Right atrium auricular region (tissue), 2 donors: ENCODE data around the gene PGBD4. TPM values are rescaled to one million over a fixed set of nuclear protein-coding genes. Genes with fewer than 3 reads are reported as not detected.
"Not testable (repeated sequence)": the region's sequence is repeated elsewhere in the genome, so short reads cannot be mapped to it uniquely, and the experiment has no call there.

Experiments
- DNase-seq: peaks from one replicate; pipeline ENCODE4 v3.0.0-alpha.2; 2019; ENCODE audit warnings: low spot score
- H3K27ac ChIP-seq, 2 donors: fragments of 200-600 bp; sonication (generic); 1 replicate in 1 of 2; 2 replicates in 1 of 2; pipeline ENCODE4 v1.5.1; 2016 to 2019
- H3K27me3 ChIP-seq, 2 donors: fragments of 200-600 bp; sonication (generic); one replicate each; pipeline versions ENCODE4 v1.5.1 to v1.6.0; 2017 to 2019
- H3K36me3 ChIP-seq: fragments of 200-600 bp; sonication (generic); one replicate; pipeline ENCODE4 v1.5.1; 2016
- H3K4me1 ChIP-seq, 2 donors: fragments of 200-600 bp; sonication (generic); one replicate each; pipeline versions ENCODE4 v1.5.1 to v1.6.0; 2017 to 2019
- H3K4me3 ChIP-seq, 2 donors: fragments of 200-600 bp; sonication (generic); 1 replicate in 1 of 2; 2 replicates in 1 of 2; pipeline ENCODE4 v1.5.1; 2017 to 2019; ENCODE audit warnings: mild to moderate bottlenecking in 1 of 2, moderate library complexity in 1 of 2
- H3K9me3 ChIP-seq, 2 donors: fragments of 200-600 bp; sonication (generic); one replicate each; pipeline ENCODE4 v1.5.1; 2019
- CTCF ChIP-seq, 2 donors: fragments of 200-600 bp; sonication (generic); IDR thresholded peaks; one replicate each; pipeline ENCODE4 v1.5.1; 2019; ENCODE audit warnings: antibody characterized with exemption in 2 of 2
- total RNA-seq, 2 donors: library from RNA; depleted of rRNA; stranded (reverse); fragments of >200 nt; gene quantifications; one replicate each; pipeline ENCODE4 v1.1.0, GENCODE V29; 2016

PGBD4 gene
- total RNA-seq, 2 donors from 2014 or later, result 2.0 to 2.3 TPM

GRCh38 chr15:34114739-34115138 lies 12.9 kb downstream of the PGBD4 start:
- H3K27me3 ChIP-seq, result no peaks in the 10 kb centered on the region
- no peaks in the 10 kb centered on the region for H3K9me3 ChIP-seq
- H3K36me3 ChIP-seq, result no peaks in the 10 kb centered on the region
- no peaks in the 10 kb centered on the region for H3K4me1 ChIP-seq
- H3K27ac ChIP-seq, result no peak overlapping the region
- no peak for DNase-seq
- no peak overlapping the region for H3K4me3 ChIP-seq
- no peak for TF ChIP-seq CTCF (IDR thresholded peaks at IDR 0.05)

- H3K27ac ChIP-seq, result no peak overlapping the region
- H3K9me3 ChIP-seq, result no peaks in the 10 kb centered on the region
- H3K27me3 ChIP-seq, result no peaks in the 10 kb centered on the region
- no peaks in the 10 kb centered on the region for H3K36me3 ChIP-seq
- TF ChIP-seq CTCF (IDR thresholded peaks at IDR 0.05), result no peak
- no peaks in the 10 kb centered on the region for H3K4me1 ChIP-seq
- no peak for DNase-seq
- no peak overlapping the region for H3K4me3 ChIP-seq
Observed at GRCh38 chr15:34116620-34117019, 14.7 kb downstream of the PGBD4 start.

GRCh38 chr15:34119291-34119690 lies 17.4 kb downstream of the PGBD4 start:
- H3K9me3 ChIP-seq, result no peaks in the 10 kb centered on the region
- H3K36me3 ChIP-seq, result no peaks in the 10 kb centered on the region
- H3K4me3 ChIP-seq, result no peak overlapping the region
- H3K27me3 ChIP-seq, result no peaks in the 10 kb centered on the region
- H3K4me1 ChIP-seq, result no peaks in the 10 kb centered on the region
- TF ChIP-seq CTCF (IDR thresholded peaks at IDR 0.05), result no peak
- no peak overlapping the region for H3K27ac ChIP-seq
- DNase-seq, result no peak

- H3K27me3 ChIP-seq, H3K36me3 ChIP-seq, H3K27ac ChIP-seq, H3K9me3 ChIP-seq, H3K4me1 ChIP-seq, H3K4me3 ChIP-seq, DNase-seq: not testable (repeated sequence)
Observed at GRCh38 chr15:34120420-34120819, 18.5 kb downstream of the PGBD4 start.

- H3K36me3 ChIP-seq, H3K4me1 ChIP-seq, DNase-seq, H3K9me3 ChIP-seq, H3K27me3 ChIP-seq, H3K27ac ChIP-seq, H3K4me3 ChIP-seq: not testable (repeated sequence)
Observed at GRCh38 chr15:34121786-34122185, 19.9 kb downstream of the PGBD4 start.

- DNase-seq, result no peak
- no peak overlapping the region for H3K27ac ChIP-seq
- H3K9me3 ChIP-seq, result no peaks in the 10 kb centered on the region
- no peak for TF ChIP-seq CTCF (IDR thresholded peaks at IDR 0.05)
- no peaks in the 10 kb centered on the region for H3K4me1 ChIP-seq
- no peak overlapping the region for H3K4me3 ChIP-seq
- H3K27me3 ChIP-seq, result no peaks in the 10 kb centered on the region
- H3K36me3 ChIP-seq, result no peaks in the 10 kb centered on the region
Observed at GRCh38 chr15:34122771-34123183, 20.9 kb downstream of the PGBD4 start.

GRCh38 chr15:34124651-34125050 lies 22.8 kb downstream of the PGBD4 start:
- Histone ChIP-seq H3K27ac (no peak overlapping the region), H3K4me1 (no peaks in the 10 kb centered on the region), H3K9me3 (no peaks in the 10 kb centered on the region), H3K4me3 (no peak overlapping the region), H3K36me3 (no peaks in the 10 kb centered on the region), H3K27me3 (no peaks in the 10 kb centered on the region)
- TF ChIP-seq CTCF (IDR thresholded peaks at IDR 0.05), result no peak
- no peak for DNase-seq
